Chondrocyte (in vitro differentiated cells): ENCODE data around the gene CEP44. TPM values are rescaled to one million over a fixed set of nuclear protein-coding genes. Genes with fewer than 3 reads are reported as not detected.

Experiments used
- DNase-seq: peaks from one replicate; pipeline ENCODE4 v3.0.0; 2021; ENCODE audit warnings: mixed read lengths, low spot score
- H3K27ac Mint-ChIP-seq: one replicate; pipeline ENCODE4 v1.8.0; 2021; ENCODE audit warnings: mild to moderate bottlenecking, moderate library complexity, mixed read lengths; ENCODE audit not compliant: unreplicated experiment
- H3K27me3 Mint-ChIP-seq: 2 replicates; pipeline ENCODE4 v1.8.0; 2021; ENCODE audit warnings: low read depth, mixed read lengths
- H3K36me3 Mint-ChIP-seq: 2 replicates; pipeline ENCODE4 v1.8.0; 2021; ENCODE audit warnings: low read depth, mixed read lengths
- H3K4me1 Mint-ChIP-seq: 2 replicates; pipeline ENCODE4 v1.8.0; 2021; ENCODE audit warnings: low read depth, mild to moderate bottlenecking, mixed read lengths
- H3K4me3 Mint-ChIP-seq: one replicate; pipeline ENCODE4 v1.8.0; 2021; ENCODE audit warnings: mild to moderate bottlenecking, moderate library complexity, mixed read lengths; ENCODE audit not compliant: unreplicated experiment
- H3K9me3 Mint-ChIP-seq: 2 replicates; pipeline ENCODE4 v1.8.0; 2021; ENCODE audit warnings: low read depth, mixed read lengths
- total RNA-seq: library from RNA; stranded (reverse); gene quantifications from 3 replicates; pipeline ENCODE4 v1.2.1, GENCODE V29; 2021
- TF ChIP-seq, protein P1 (sequence below): fragments of 200-600 bp; sonication (generic); IDR thresholded peaks from 2 replicates; pipeline ENCODE4 v1.5.0; 2021; ENCODE audit warnings: antibody characterized with exemption, mild to moderate bottlenecking, moderate library complexity

CEP44 gene
- total RNA-seq, 1 donor from 2014 or later, result 8.7 TPM

- no peak for DNase-seq
- Mint-ChIP-seq H3K4me1 (no peaks in the 10 kb centered on the region), H3K9me3 (no peaks in the 10 kb centered on the region), H3K27me3 (no peaks in the 10 kb centered on the region), H3K4me3 (no peak overlapping the region), H3K27ac (no peak overlapping the region), H3K36me3 (peaks cover 2% of the 10 kb centered on the region)
- TF ChIP-seq, protein P1, sequence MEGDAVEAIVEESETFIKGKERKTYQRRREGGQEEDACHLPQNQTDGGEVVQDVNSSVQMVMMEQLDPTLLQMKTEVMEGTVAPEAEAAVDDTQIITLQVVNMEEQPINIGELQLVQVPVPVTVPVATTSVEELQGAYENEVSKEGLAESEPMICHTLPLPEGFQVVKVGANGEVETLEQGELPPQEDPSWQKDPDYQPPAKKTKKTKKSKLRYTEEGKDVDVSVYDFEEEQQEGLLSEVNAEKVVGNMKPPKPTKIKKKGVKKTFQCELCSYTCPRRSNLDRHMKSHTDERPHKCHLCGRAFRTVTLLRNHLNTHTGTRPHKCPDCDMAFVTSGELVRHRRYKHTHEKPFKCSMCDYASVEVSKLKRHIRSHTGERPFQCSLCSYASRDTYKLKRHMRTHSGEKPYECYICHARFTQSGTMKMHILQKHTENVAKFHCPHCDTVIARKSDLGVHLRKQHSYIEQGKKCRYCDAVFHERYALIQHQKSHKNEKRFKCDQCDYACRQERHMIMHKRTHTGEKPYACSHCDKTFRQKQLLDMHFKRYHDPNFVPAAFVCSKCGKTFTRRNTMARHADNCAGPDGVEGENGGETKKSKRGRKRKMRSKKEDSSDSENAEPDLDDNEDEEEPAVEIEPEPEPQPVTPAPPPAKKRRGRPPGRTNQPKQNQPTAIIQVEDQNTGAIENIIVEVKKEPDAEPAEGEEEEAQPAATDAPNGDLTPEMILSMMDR, result no peak
Measured at GRCh38 chr4:174265916-174266315, 17.8 kb upstream of the CEP44 start.

DNA sequence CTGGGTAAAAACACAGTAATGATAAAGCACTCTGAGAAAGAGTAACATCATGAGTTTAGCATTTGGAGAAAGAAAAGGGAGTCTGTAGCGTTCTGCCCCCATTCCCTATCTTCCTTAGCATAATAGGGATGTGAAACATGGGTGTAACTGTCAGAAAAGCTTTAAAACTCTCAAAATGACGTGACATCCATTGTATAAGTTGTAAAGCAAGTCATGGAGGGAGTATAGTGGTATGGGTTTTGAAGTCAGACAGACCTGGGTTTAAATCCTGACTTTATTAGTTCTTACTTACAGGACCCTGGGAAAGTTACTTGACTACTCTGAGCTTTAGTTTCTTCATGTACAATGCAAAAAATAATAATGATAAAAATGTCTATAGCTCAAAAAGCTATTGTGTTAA is 17.3 kb upstream of the CEP44 start:
- Mint-ChIP-seq H3K36me3 (peaks cover 2% of the 10 kb centered on the region), H3K27me3 (no peaks in the 10 kb centered on the region), H3K27ac (no peak overlapping the region), H3K4me3 (no peak overlapping the region), H3K9me3 (no peaks in the 10 kb centered on the region), H3K4me1 (no peaks in the 10 kb centered on the region)
- no peak for DNase-seq
- TF ChIP-seq, protein P1, result no peak

DNA sequence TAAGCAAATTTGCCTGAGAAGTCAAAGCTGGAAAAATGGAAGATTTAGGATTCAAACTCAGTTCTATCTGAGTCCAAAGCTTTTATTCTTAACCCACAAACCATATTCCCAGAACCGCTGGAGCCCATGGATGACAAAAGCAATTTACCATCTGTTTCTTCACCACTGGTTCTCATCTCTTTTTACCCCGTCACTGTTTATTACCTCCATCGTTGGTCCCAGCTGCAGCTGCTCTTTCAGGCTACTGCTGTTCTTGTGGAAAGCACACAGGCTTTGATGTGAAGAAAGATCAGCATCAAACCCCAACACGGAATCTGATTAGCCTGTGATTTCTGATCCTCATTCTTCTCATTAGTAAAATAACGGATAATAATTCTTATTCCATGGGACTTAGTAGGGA is 9.8 kb upstream of the CEP44 start:
- H3K27me3 Mint-ChIP-seq, result no peaks in the 10 kb centered on the region
- no peaks in the 10 kb centered on the region for H3K4me1 Mint-ChIP-seq
- no peaks in the 10 kb centered on the region for H3K36me3 Mint-ChIP-seq
- no peak for DNase-seq
- H3K27ac Mint-ChIP-seq, result no peak overlapping the region
- H3K9me3 Mint-ChIP-seq, result peaks cover under 1% of the 10 kb centered on the region
- no peak overlapping the region for H3K4me3 Mint-ChIP-seq
- TF ChIP-seq, protein P1, result no peak

- DNase-seq, result no peak
- peaks cover 6% of the 10 kb centered on the region for H3K9me3 Mint-ChIP-seq
- TF ChIP-seq, protein P1, result no peak
- H3K4me1 Mint-ChIP-seq, result no peaks in the 10 kb centered on the region
- H3K27me3 Mint-ChIP-seq, result no peaks in the 10 kb centered on the region
- H3K36me3 Mint-ChIP-seq, result peaks cover 4% of the 10 kb centered on the region
- no peak overlapping the region for H3K27ac Mint-ChIP-seq
- no peak overlapping the region for H3K4me3 Mint-ChIP-seq
Measured at GRCh38 chr4:174274436-174274835, 9.3 kb upstream of the CEP44 start.

DNA sequence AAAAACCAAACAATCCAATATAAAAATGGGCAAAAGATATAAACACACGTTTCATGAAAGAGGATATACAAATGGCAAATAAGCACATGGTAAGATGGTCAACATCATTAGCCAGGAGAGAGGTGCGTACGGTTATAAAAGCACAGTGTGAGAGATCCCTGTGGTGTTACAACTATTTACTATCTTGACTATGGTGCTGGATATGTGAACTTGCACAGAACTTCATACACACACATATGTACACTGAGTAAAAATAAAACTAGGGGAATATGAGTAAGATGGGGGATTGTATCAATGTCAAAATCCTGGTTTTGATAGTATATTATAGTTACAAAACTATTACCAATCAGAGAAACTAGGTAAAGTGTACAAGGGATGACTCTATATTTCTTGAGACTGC is 8.6 kb upstream of the CEP44 start:
- Mint-ChIP-seq H3K4me1 (no peaks in the 10 kb centered on the region), H3K4me3 (no peak overlapping the region), H3K27me3 (no peaks in the 10 kb centered on the region), H3K27ac (no peak overlapping the region), H3K36me3 (peaks cover 6% of the 10 kb centered on the region), H3K9me3 (peaks cover 10% of the 10 kb centered on the region)
- no peak for DNase-seq
- TF ChIP-seq, protein P1, result no peak
